HG03520 (cell line): ENCODE data around the gene TNNC1.

ENCODE experiments used
- ATAC-seq: cut with Tn5 transposase; IDR thresholded peaks from one replicate; pipeline ENCODE4 v1.9.1; 2021; ENCODE audit warnings: mild to moderate bottlenecking, moderate library complexity; ENCODE audit not compliant: unreplicated experiment

The TNNC1 gene

GRCh38 chr3:52484680-52485461 is 31.0 kb upstream of the TNNC1 start:
- ATAC-seq: no peak

- ATAC-seq: no peak
Observed at GRCh38 chr3:52483577-52484381, 29.9 kb upstream of the TNNC1 start.

- ATAC-seq: no peak
Observed at GRCh38 chr3:52483081-52483480, 29.2 kb upstream of the TNNC1 start.

- ATAC-seq: no peak
Observed at GRCh38 chr3:52481819-52482521, 28.1 kb upstream of the TNNC1 start.

- no peak for ATAC-seq
Observed at GRCh38 chr3:52480768-52481715, 27.2 kb upstream of the TNNC1 start.

GRCh38 chr3:52479877-52480575 is 26.2 kb upstream of the TNNC1 start:
- no peak for ATAC-seq

- no peak for ATAC-seq
Observed at GRCh38 chr3:52479037-52479876, 25.4 kb upstream of the TNNC1 start.

GRCh38 chr3:52477796-52478095 is 23.9 kb upstream of the TNNC1 start:
- ATAC-seq: no peak

GRCh38 chr3:52477076-52477795 is 23.4 kb upstream of the TNNC1 start:
- no peak for ATAC-seq

- no peak for ATAC-seq
Observed at GRCh38 chr3:52473026-52473425, 19.2 kb upstream of the TNNC1 start.

- no peak for ATAC-seq
Observed at GRCh38 chr3:52472239-52473000, 18.6 kb upstream of the TNNC1 start.

- ATAC-seq: no peak
Observed at GRCh38 chr3:52471371-52472238, 17.8 kb upstream of the TNNC1 start.

GRCh38 chr3:52470920-52471319 is 17.1 kb upstream of the TNNC1 start:
- ATAC-seq: no peak

GRCh38 chr3:52469001-52469400 is 15.2 kb upstream of the TNNC1 start:
- no peak for ATAC-seq

- ATAC-seq: no peak
Observed at GRCh38 chr3:52468336-52468735, 14.5 kb upstream of the TNNC1 start.

- ATAC-seq: no peak
Observed at GRCh38 chr3:52463416-52463815, 9.6 kb upstream of the TNNC1 start.

GRCh38 chr3:52461874-52462273 is 8.0 kb upstream of the TNNC1 start:
- ATAC-seq: no peak
